GM21381 (cell line): Measurements from ENCODE around the gene MYLK.
"Not testable (repeated sequence)": the region's sequence is repeated elsewhere in the genome, so short reads cannot be mapped to it uniquely, and the experiment has no call there.

ENCODE experiments used
- ATAC-seq: cut with Tn5 transposase; IDR thresholded peaks from one replicate; pipeline ENCODE4 v1.9.1; 2021; ENCODE audit warnings: mild to moderate bottlenecking, moderate library complexity; ENCODE audit not compliant: unreplicated experiment

Gene MYLK

DNA sequence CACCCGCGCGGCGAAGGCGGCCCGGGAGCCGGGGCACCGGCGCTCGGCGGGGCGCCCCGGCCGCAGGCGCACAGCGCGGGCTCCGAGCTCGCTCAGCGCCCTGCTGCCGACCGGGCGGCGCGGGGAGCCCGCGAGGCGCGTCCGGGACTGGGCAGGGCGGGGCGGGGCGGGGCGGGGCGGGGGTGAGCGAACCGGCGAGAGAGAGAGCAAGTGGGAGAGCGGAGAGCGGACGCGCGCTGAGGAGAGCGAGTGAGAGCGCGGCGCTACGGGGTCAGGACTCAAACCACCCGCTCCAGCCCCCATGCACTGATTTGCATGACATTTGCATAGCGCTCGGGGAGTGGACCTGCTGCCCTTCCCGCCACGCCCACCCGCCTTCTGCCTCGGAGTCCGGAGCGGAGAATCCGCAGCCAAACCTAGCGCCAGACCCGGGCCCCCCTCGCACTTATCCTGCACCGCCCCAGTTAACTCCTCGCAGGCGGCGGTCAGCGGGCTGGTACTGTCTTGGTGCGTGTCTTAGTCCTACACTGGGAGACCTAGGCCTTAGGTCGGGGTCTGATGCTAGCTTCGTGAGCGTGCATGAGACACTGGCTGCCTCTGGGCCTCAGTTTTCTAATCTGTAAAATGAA, at the start of gene MYLK:
Gene MYLK, minus strand, starts transcription at position 130 of the 629 bp plus-strand sequence. CDS start 90,491 bp downstream, outside the sequence.
- peak; percentile 59 for ATAC-seq

- ATAC-seq = no peak
These were observed 46.3 kb upstream of the MYLK start for GRCh38 chr3:123930445-123930844.

- no peak for ATAC-seq
These were observed 45.2 kb upstream of the MYLK start for GRCh38 chr3:123929325-123929724.

DNA sequence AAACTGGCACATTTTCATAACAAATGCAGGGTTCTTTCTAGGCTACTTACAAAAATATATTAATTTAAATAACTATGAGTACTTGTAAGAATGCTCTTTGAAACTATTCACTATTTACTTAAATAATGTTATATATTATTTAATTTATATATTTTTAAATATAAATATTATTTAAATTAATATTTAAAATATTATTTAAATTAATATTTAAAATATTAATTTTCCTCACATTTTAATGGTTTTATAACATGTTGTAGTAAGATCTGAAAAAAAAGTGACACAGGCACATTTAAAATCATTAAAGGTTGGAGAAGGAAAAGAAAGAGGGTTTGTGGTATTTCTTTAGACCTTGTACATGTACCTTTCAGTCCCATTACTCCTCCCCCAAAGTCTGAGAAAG, 42.3 kb upstream of the MYLK start:
- no peak for ATAC-seq

DNA sequence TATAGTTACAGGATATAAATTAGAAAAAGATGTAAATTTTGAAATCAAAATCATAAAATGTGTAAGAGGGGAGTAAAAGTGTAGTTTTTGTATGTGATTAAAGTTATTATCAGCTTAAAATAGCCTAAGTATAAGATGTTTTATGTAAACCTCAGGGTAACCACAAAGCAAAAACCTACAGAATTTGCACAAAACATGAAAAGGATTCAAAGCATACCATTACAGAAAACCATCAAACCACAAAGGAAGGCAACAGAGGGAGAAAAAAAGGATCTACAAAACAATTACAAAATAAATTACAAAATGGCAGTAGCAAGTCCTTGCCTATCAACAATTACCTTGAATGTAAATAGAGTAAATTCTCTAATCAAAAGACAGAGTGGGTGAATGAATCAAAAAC, 36.7 kb upstream of the MYLK start:
- ATAC-seq = no peak

DNA sequence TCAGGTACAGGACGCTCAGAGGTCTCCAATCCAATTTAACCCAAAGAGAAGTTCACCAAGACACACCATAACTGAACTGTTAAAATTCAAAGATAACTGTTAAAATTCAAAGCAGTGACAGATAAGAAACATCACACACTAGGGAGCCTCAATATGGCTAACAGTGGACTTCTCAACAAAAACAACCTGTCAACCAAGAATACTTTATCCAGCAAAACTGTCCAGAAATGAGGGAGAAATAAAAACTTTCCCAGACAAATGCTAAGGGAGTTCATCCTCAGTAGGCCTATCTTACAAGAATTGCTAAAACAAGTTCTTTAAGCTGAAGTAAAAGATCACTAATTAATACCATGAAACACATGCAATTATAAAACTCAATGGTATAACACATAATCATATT, 36.3 kb upstream of the MYLK start:
- ATAC-seq = no peak

GRCh38 chr3:123919353-123919752, 35.2 kb upstream of the MYLK start:
- ATAC-seq = no peak

DNA sequence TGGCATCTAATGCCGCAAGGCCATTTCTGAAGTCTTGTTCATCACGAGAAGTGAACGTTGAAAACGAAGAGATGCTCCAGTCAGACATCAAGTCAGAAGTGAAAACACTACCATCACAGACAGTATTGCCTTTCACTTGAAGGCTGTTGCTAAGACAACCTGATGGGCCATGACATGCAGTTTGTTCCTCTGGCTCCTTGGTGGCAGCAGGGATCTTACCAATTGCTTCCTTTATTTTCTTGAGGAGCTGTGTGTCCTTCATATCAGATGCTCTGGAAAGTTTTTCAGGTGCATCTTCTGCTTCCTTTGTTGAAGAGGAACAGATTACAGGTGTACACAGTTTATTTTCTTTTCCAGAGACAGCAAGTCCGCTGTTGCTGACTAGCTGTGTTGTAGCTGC, 30.7 kb upstream of the MYLK start:
- no peak for ATAC-seq

DNA sequence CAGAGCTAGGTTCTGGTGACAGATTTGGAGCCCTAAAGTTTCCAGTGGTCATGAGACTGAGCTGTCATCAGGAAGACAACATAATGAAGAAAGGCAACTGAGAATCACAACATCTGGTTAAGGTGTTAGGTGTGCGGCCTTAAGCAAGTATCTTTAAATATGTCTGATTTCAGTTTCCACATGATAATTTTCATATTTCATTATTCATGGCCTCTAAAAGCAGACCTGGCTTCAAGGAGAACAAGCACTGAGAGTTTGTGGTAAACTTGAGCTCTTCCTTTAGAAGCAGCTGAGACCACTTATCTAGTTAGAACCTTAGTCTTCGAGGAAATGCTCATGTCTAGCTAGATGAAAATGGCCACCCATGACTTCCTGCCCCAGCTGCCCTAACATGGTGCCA, 25.7 kb upstream of the MYLK start:
- peak; percentile 73 for ATAC-seq

- ATAC-seq = no peak
These were observed 23.6 kb upstream of the MYLK start for GRCh38 chr3:123907720-123908119.

- ATAC-seq = no peak
These were observed 15.3 kb upstream of the MYLK start for GRCh38 chr3:123899300-123899865.

GRCh38 chr3:123893012-123893411, 8.9 kb upstream of the MYLK start:
- ATAC-seq = no peak

GRCh38 chr3:123892195-123892594, 8.1 kb upstream of the MYLK start:
- ATAC-seq = no peak

GRCh38 chr3:123890991-123891390, 6.9 kb upstream of the MYLK start:
- not testable (repeated sequence) for ATAC-seq

DNA sequence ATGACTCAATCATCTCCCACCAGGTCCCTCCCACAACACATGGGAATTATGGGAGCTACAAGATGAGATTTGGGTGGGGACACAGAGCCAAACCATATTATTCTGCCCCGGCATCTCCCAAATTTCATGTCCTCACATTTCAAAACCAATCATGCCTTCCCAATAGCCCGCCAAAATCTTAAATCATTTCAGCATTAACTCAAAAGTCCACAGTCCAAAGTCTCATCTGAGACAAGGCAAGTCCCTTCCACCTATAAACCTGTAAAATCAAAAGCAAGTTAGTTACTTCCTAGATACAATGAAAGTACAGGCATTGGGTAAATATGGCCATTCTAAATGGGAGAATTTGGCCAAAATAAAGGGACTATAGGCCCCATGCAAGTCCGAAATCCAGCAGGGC, 6.0 kb upstream of the MYLK start:
- not testable (repeated sequence) for ATAC-seq

- ATAC-seq = no peak
These were observed 861 bp upstream of the MYLK start for GRCh38 chr3:123884993-123885392.

DNA sequence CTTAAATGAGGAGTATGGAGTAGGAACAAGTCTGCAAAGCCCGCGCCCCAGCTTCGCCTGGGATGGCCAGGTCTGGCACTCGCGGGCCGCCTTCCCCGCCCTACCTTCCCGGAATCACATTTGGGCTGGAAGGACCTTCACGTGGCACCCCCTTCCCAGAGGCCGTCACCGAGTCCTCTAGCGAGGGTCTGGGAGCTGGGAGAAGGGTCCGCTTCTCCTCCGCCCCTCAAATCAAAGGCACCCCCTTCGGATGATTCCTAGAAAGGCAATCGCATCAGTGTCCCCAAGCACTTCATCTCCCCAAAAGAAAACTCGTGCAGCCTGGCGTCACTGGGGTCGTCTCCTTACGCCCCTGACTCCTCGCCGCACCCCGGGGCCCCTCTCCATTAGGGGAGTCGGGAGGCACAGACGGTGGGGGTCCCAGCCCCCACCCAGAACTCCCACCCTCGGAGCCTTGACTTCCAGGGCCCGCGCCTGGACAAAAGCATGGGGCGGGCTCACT, 380 bp downstream of the MYLK start:
- no peak for ATAC-seq

GRCh38 chr3:123883111-123883510, 1.0 kb downstream of the MYLK start:
- no peak for ATAC-seq

DNA sequence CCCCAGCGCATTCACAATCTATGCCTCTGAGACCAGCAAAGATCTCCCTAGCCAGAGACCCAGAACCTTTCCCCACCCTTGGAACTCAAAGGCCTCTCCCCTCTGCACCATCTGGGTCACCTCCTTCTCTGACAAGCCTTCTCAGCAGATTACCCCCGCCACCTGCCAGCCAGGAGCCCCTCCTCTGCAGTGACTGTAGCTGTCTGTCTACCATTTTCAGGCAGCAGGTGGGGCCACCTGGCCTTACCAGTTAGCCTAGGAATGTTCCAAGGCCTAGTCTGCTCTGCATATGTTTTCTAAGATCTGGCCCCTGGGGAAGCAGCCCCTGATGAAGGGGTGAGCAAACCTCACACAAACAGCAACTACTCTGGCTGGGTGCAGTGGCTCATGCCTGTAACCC, 2.4 kb downstream of the MYLK start:
- no peak for ATAC-seq

DNA sequence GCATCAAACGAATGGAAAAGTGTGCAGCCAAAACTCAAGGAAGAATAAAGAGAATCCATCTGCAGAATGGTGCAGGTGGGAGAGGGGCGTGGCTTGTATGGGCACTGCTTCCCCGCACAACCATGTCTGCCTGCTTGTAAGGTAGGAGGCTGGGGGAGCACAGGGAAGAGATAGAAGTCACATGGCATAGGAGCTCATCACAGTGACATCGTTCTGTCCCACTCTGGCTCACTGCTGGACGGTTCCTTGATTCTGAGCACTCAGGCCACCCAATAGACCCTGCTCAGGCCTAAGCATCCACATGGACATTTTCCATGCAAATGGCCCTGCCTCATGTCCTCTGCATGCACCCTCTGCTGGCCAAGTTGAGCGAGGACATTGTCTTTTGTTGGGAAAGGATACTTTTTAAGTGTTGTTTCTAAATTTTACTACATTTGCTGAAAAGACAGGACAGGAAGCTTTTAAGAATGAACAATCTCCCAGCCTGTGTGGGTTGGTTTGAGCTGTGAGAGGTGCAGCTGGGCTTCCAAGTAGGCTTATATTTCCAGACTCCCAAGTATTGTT, 3.1 kb downstream of the MYLK start:
- ATAC-seq = no peak

GRCh38 chr3:123878807-123879206, 5.3 kb downstream of the MYLK start:
- no peak for ATAC-seq

DNA sequence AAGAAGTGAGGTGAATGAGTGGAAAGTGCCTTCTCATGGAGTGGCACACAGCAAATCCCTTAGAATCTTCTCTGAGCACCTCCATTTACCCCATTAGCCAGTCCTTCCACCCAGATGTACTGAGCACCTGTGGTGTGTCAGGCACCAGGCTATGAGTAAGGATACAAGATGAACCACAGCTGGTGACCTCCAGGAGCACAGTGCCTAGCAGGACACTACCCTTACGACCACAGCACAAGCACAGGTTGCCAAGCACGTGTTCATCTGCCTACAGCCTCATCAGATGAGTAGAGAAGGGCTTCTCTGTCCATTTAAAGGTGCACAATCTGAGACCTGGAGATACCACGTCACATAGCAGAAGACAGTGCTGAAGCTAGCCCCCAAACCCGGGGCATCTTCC, 6.2 kb downstream of the MYLK start:
- no peak for ATAC-seq
